GM12872 (cell line): ENCODE data around the gene MBD6.

Experiments
- CTCF ChIP-seq: IDR thresholded peaks from 3 replicates; pipeline ENCODE4 v1.5.1; 2011; ENCODE audit warnings: low read depth, mild to moderate bottlenecking, low read length, moderate library complexity; ENCODE audit not compliant: insufficient read depth

The MBD6 gene

GRCh38 chr12:57476162-57476992 is 46.2 kb upstream of the MBD6 start:
- TF ChIP-seq CTCF = peak; percentile 77

DNA sequence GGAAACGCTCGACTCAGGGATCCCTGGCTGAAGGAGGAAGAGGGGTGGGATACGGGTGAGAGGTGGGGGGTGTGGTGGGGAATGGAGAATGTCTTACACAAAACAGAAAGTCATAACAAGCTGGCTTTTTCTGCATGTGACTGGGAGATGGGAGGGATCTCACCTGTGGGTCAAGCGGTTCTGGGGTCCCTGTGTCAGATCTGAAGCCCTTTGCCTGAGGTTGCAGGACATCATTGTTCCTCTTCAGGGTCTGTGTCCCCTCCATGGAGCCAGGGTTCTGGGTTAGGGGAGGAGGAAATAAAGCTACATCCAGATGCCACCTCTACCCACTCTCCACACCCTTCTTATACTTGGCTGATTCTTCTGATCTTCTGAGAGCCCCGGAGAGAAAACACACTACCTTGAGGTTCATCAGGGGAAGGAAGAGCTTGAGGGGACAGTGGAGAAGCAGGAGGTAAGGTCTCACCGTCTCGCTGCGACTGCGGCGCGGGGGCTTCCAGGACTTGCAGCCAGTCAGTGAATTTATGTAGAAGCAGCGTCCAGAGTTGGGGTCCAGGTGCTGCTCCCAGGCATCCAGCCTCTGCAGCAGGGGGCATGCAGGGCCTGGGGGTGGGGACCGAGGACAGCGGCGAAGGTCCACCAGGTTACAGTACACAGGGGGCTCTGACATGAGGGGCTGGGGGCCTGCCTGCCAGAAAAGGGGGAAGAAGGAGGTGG is 45.5 kb upstream of the MBD6 start:
- no peak for TF ChIP-seq CTCF

DNA sequence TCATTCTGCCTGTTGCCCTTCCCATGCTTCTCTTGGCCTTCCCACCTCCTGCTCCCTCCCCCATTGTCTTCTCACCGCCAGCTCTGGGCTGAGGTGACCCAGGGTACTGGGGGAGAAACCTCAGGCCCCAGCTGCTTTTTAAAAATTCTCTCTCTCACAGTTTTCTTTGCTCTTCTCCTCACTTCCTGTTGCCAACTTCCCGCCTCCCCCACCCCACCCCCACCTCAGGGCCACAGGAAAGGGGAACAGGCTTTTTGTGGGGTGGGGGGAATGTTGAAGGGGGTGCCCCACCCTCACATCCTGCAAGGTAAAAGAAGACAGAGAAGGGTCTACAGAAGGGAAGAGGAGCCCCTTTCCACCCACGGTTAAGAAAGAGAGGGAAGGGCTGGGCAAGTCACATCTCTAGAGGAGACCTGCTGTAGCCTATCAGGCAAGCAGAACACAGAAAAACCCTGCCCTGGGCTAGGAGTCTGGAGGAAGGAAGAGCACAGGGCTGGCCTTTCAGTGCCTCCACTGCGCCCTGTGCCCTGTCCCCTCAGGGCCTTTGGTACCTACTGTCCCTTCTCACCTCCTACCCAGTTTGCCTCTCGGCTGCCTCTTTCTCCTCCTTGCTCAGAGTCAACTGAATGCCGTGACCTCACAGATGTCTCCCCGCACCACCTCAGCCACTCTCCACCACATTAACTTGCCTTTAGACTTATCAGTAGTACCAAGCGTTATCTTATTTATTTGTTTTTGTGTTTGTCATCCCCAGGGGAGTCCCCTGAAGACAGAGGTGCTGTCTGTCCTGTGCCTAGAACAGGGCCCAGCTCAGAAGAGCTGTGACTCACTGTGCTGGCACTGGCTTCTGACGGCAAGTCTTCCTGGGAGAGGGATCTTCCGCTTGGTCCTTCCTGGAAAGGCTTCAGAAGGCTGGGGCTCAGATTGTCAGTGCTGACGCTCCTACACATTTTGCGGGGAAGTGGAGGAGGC is 44.6 kb upstream of the MBD6 start:
- no peak for TF ChIP-seq CTCF

GRCh38 chr12:57479043-57479375 is 43.6 kb upstream of the MBD6 start:
- TF ChIP-seq CTCF = 0 out of 3 replicates have a peak, but pooled peaks have one; percentile 8

- no peak for TF ChIP-seq CTCF
Measured at GRCh38 chr12:57479376-57480115, 43.1 kb upstream of the MBD6 start, which contains the start of gene ARHGAP9. Gene ARHGAP9, minus strand, starts transcription at chr12:57479866. Its CDS starts 460 bp downstream, at chr12:57479406.

GRCh38 chr12:57481671-57482070 is 41.0 kb upstream of the MBD6 start:
- TF ChIP-seq CTCF = no peak
